G401 (cell line): ENCODE data around the gene JADE2. TPM values are rescaled to one million over a fixed set of nuclear protein-coding genes. Genes with fewer than 3 reads are reported as not detected.

Experiments used
- DNase-seq: peaks from one replicate; pipeline ENCODE4 v3.0.0-alpha.2; 2015; ENCODE audit warnings: low spot score
- in situ Hi-C: cut with HindIII; loops from 2 replicates; pipeline ENCODE4 v1.10.0; 2016; ENCODE audit warnings: low sequenced_read_pairs, mixed read lengths
- total RNA-seq: library from RNA; depleted of rRNA; stranded (reverse); fragments of >200 nt; shearing (Covaris generic); gene quantifications from 2 replicates; pipeline ENCODE4 v1.2.3, GENCODE V29; 2014

The JADE2 gene
- total RNA-seq, 1 experiment from 2014 or later: 25.8 TPM

DNA sequence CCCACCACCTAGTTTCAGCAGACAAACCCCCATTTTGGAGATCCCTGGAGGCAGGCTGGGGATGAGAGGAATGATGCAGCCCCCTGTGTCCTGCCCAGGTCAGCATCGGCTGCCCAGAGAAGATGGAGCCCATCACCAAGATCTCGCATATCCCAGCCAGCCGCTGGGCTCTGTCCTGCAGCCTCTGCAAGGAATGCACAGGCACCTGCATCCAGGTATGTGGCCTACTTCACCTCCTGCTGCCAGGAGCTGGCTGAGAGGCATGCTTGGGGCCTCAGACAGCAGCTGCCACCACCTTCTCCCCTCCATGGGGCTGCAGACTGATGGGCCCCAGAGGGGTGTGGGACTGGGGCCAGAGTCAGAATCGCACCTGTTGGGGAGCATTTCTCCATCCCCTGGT, 38.9 kb downstream of the JADE2 start:
- in situ Hi-C loops: no loop called here
- no peak for DNase-seq

DNA sequence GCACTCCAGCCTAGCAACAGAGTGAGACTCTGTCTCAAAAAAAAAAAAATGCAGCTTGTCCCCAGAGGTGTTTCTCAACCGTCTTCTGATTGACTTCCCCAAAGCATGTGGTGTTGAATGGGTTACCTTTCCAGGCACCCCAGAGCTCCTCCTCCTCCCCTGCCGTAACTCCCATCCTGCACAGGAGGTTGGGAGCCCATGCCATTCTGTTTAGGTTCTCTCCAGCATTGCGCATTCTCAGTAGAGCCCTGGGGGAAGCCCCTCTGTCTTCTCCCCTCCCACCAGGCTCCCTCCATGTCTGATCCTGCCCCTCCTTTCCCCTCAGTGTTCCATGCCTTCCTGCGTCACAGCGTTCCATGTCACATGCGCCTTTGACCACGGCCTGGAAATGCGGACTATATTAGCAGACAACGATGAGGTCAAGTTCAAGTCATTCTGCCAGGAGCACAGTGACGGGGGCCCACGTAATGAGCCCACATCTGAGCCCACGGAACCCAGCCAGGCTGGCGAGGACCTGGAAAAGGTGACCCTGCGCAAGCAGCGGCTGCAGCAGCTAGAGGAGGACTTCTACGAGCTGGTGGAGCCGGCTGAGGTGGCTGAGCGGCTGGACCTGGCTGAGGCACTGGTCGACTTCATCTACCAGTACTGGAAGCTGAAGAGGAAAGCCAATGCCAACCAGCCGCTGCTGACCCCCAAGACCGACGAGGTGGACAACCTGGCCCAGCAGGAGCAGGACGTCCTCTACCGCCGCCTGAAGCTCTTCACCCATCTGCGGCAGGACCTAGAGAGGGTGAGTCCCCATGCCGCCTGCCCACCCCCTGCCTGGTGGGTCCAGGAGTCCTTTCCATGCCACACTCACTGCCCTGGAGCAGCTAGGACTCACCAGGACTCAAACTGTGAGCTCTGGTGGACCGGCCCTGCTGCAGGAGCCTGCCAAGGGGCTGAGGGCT, 40.6 kb downstream of the JADE2 start:
- no peak for DNase-seq
- in situ Hi-C loops: no loop called here

GRCh38 chr5:134566741-134567221, 41.3 kb downstream of the JADE2 start:
- no peak for DNase-seq
- in situ Hi-C loops: no loop called here

GRCh38 chr5:134567641-134568336, 42.3 kb downstream of the JADE2 start:
- in situ Hi-C loops: no loop called here

DNA sequence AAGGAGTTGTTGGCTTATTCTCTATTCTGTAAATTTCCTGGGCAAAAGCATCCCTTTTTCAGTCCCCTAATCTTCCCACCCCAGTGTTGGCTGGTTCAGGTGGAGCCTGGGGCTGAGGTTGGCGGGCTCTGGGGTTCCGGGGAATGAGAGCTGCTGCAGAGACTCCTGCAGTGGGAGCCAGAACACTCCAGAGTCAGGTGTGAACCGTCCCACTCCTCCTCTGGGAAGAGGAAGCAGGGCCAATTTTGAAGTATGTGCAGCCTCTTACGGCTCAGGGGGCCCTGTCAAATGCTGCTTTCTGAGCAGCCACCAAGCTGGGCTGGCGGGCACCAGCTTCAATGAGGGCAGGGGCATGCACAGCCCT, 42.8 kb downstream of the JADE2 start:
- in situ Hi-C loops: no loop called here
- peak; percentile 21 for DNase-seq

More at GRCh38 chr5:134567641-134568336, 42.3 kb downstream of the JADE2 start:
- no peak for DNase-seq

DNA sequence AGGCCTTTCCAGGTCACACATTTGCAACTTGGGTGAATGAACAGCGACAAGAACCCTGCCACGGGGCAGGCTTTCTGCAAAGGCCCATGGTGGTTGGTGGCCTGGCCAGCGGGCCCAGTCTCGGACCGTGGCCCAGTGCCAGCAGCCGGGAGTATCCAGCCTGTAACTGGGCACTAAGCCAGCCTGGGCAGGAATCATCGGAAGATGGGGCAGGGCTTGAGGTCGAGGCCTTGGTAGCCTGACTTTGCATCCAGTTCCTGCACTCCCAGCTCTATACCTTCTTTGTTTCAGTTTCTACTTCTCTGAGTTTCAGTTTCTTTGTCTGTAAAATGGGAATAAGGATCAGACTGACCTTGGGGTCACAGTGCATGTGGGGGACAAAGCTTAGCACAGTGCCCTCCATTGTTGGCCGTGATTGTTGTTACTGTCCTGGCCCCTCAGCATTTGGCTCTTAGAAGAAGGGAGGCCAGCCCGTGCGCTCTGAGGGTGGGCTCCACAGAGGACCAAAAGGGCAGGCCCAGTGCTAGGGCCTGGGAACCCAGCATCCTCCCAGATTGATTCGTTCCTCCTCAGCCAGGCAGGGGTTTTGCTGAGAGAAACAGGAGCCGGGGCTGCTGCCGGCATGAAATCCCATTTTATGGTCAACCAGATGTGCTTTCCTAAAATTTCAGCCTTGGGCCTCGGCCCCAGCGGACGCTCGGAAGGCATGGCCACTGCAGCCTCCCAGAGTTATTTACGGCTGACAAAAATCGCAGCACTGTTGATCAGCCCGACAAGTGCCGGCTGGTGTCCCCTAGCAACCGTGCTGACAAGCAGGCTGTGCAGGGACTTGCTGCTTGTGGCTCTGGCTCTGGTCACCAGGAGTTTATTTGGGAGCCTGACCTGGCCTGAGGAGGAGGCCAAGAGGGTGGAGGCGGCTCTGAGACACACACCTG, 43.6 kb downstream of the JADE2 start:
- in situ Hi-C loops: no loop called here
- DNase-seq: peak; percentile 76

GRCh38 chr5:134569758-134570364, 44.4 kb downstream of the JADE2 start:
- in situ Hi-C loops: no loop called here

DNA sequence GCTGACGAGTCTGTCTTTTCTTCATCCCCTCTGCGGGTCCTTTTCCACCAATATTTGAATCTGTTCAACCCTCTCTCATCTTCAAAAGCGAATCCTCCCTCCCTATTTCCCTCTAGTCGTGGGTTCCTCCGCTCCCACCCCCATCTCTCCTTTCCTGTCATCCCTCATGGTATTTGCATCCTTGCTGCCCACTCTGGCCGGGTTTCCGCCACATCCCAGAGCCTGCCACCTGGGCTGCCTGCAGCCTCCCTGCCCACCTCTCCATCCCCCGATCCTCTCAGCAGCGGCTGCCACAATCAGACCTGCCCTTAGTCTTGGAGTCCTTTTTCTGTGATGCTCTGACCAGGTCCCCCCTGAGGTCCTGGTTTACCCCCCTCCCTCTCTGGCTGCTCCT, 44.9 kb downstream of the JADE2 start:
- in situ Hi-C loops: no loop called here
- DNase-seq: no peak

More at GRCh38 chr5:134569758-134570364, 44.4 kb downstream of the JADE2 start:
- no peak for DNase-seq

- in situ Hi-C loops: no loop called here
- no peak for DNase-seq
Observed at GRCh38 chr5:134570886-134571285, 45.4 kb downstream of the JADE2 start.

DNA sequence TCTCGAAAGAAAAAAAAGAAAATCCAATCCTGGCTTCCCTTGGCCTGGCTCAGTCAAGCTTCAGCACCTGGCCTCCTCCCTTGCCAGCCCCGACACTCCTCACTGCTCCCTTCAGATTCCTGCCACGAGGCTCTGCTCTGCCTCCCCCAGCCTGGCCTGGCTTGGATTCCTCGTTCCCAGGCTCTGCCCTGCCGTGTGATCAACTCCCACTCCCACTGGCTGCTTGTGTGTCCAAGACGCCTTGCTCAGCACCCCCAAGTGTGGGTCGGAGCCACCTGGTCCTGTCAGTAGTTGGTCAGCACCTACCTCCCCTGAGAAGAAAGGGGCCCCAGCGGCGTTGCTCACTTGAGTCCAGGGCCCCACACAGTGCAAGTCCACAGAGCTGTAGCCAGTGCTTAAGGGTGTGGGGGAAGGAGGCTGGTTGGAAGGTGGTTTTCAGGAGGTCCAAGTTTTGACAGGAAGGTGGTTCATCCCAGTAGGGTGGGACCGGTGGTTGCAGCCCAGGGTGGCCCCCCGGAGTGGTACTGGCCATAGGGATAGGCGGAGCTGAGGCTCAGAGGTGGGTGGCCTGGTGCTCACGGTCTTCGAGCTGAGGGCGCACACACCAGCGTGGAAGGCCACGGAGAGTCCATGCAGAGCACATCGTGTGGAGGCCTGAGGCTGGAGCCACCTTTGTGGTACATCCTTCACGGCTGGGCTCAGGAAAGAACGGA, 46.4 kb downstream of the JADE2 start:
- in situ Hi-C loops: no loop called here
- no peak for DNase-seq

DNA sequence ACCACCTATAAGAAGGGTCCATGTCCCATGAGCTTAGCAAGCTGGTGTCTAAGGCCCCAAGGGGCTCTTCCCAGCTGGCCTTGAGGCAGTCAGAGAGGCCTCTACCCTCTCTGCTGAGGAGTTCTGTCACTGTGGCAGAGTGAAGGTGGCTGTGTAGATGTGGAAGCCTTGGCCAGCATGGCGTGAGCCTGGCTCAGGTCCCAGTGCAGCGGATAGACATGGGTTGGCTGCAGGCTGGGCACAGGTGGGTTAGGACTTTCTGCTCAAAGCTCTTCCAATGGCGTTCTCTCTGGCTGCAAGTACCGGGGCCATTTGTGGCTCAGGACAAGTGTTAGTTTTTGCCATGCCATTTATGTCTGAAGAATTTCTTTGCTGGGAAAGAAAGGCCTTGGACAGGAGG, 47.3 kb downstream of the JADE2 start:
- DNase-seq: peak; percentile 63
- in situ Hi-C loops: no loop called here

- in situ Hi-C loops: no loop called here
- DNase-seq: peak; percentile 88
Observed at GRCh38 chr5:134574521-134574920, 49.1 kb downstream of the JADE2 start.

GRCh38 chr5:134575316-134575715, 49.8 kb downstream of the JADE2 start:
- in situ Hi-C loops: no loop called here
- DNase-seq: no peak

- DNase-seq: no peak
Observed at GRCh38 chr5:134576386-134577021, 51.0 kb downstream of the JADE2 start.

GRCh38 chr5:134577022-134577795, 51.7 kb downstream of the JADE2 start:
- no peak for DNase-seq
- in situ Hi-C loops: no loop called here

More at GRCh38 chr5:134576386-134577021, 51.0 kb downstream of the JADE2 start:
- in situ Hi-C loops: no loop called here

DNA sequence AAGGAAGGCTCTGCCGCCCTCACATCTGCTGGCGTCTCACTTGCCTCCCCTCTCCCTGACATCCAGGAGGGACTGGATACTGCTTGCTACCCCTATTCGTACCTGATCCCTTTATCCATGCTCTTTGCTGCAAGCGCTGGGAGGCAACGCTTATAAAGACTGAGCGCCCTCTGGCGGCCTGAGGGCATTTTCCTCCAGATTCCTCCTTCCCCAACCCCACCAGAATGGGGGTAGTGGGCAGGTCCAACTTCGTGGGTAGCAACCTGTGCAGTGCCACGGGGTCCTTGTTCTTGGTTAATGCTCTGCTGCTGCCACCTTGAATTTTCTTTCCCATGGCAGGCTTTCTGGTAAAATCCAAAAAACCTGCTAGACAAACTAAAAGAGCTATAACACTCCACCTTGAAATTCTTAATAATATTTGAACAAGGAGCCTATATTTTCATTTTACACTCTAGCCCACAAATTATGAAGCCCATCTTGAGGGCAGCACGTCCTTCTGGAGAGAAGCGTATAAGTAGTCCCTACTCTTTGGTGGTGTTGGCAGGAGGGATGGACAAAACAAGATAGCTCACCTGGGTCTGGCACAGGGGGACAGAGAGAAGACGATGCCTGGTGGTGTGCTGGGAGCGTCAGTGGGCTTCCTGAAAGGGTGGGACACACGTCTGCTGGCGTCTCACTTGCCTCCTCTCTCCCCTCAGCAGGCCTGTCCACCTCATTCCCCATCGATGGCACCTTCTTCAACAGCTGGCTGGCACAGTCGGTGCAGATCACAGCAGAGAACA, 52.5 kb downstream of the JADE2 start:
- DNase-seq: peak; percentile 82
- in situ Hi-C loops: no loop called here
